ENCODE measurements around the gene TACO1. TPM values are rescaled to one million over a fixed set of nuclear protein-coding genes. Genes with fewer than 3 reads are reported as not detected.

TACO1 gene
- total and polyA plus RNA-seq, 2 experiments from 2014 or later = 7.9 to 22.3 TPM

GRCh38 chr17:63613663-63614062, 13.0 kb downstream of the TACO1 start:
- no peak for DNase-seq
- WGBS, 2 experiments (ENCODE audit: low coverage in 1 of 2, low lambda C conversion rate in 2 of 2, missing lambda C conversion rate in 2 of 2) = 91 to 93% methylated on average over 2 of the region's 2 CpGs
- TF ChIP-seq EZH2 (IDR thresholded peaks at IDR 0.05; ENCODE audit: insufficient read depth, poor library complexity, severe bottlenecking) (no peak), EZH2phosphoT487 (IDR thresholded peaks at IDR 0.05; ENCODE audit: insufficient read depth, low read depth) (no peak)
- 0 out of 2 replicates have a peak, but pooled peaks cover 5% of the 10 kb centered on the region for H3K36me3 ChIP-seq (ENCODE audit: low read depth)
- peaks cover 17% of the 10 kb centered on the region for H3F3A ChIP-seq (ENCODE audit: insufficient read depth)
- H2AFZ ChIP-seq = no peak overlapping the region
- no peak overlapping the region for H3K4me2 ChIP-seq (ENCODE audit: unreplicated experiment)
- no peak overlapping the region for H3K27ac ChIP-seq
- H3K27me3 ChIP-seq (replicated peaks; ENCODE audit: insufficient read depth) = no peaks in the 10 kb centered on the region
- H3K9ac ChIP-seq = no peak overlapping the region
- H4K20me1 ChIP-seq (ENCODE audit: insufficient read depth) = no peaks in the 10 kb centered on the region
- in situ Hi-C loops (cut with MboI) = no loop called here
- no peaks in the 10 kb centered on the region for H3K79me2 ChIP-seq (ENCODE audit: insufficient read depth)
- no peaks in the 10 kb centered on the region for H3K4me1 ChIP-seq (ENCODE audit: insufficient read depth)
- no peak overlapping the region for H3K4me3 ChIP-seq
- H3K9me2 ChIP-seq (ENCODE audit: insufficient read depth) = no peaks in the 10 kb centered on the region
- H3K9me3 ChIP-seq (ENCODE audit: low read depth) = no peaks in the 10 kb centered on the region

- Histone ChIP-seq H3K9me3 (ENCODE audit: low read depth) (no peaks in the 10 kb centered on the region), H3K9me2 (ENCODE audit: insufficient read depth) (no peaks in the 10 kb centered on the region), H3K79me2 (ENCODE audit: insufficient read depth) (peaks cover 33% of the 10 kb centered on the region), H2AFZ (peak overlapping the region; percentile 91), H3K4me2 (ENCODE audit: unreplicated experiment) (peak overlapping the region; percentile 89), H3K4me1 (ENCODE audit: insufficient read depth) (peaks cover 24% of the 10 kb centered on the region), H3K27ac (no peak overlapping the region), H4K20me1 (ENCODE audit: insufficient read depth) (0 out of 2 replicates have a peak, but pooled peaks cover 3% of the 10 kb centered on the region), H3F3A (ENCODE audit: insufficient read depth) (peaks cover 13% of the 10 kb centered on the region; the same call in 1 of the 2 replicates), H3K36me3 (ENCODE audit: low read depth) (no peaks in the 10 kb centered on the region), H3K27me3 (replicated peaks; ENCODE audit: insufficient read depth) (no peaks in the 10 kb centered on the region), H3K4me3 (peak overlapping the region; percentile 76), H3K9ac (peak overlapping the region; percentile 78)
- no peak for TF ChIP-seq EZH2 (IDR thresholded peaks at IDR 0.05; ENCODE audit: insufficient read depth, poor library complexity, severe bottlenecking)
- TF ChIP-seq EZH2phosphoT487 (IDR thresholded peaks at IDR 0.05; ENCODE audit: insufficient read depth, low read depth) = no peak
- WGBS, 2 experiments (ENCODE audit: low coverage in 1 of 2, low lambda C conversion rate in 2 of 2, missing lambda C conversion rate in 2 of 2) = 6 to 8% methylated on average over 10 of the region's 10 CpGs
- in situ Hi-C loops (cut with MboI) = no loop called here
- no peak for DNase-seq
These were observed 20.6 kb downstream of the TACO1 start for GRCh38 chr17:63621229-63621683.

GRCh38 chr17:63621684-63622573, 21.2 kb downstream of the TACO1 start, which contains the start of gene MAP3K3:
Gene MAP3K3 (plus strand): TSS chr17:63622417. CDS start chr17:63622760, 343 bp downstream.
- Histone ChIP-seq H2AFZ (peak within 1 kb of the TSS; percentile 91), H3K36me3 (ENCODE audit: low read depth) (no peaks in the 10 kb centered on the region), H3F3A (ENCODE audit: insufficient read depth) (peaks cover 20% of the 10 kb centered on the region; the same call in 1 of the 2 replicates), H3K9me3 (ENCODE audit: low read depth) (no peaks in the 10 kb centered on the region), H3K4me2 (ENCODE audit: unreplicated experiment) (peak within 1 kb of the TSS; percentile 100), H3K27ac (peak within 1 kb of the TSS; percentile 54), H3K4me3 (peak within 1 kb of the TSS; percentile 99), H4K20me1 (ENCODE audit: insufficient read depth) (0 out of 2 replicates have a peak, but pooled peaks cover 3% of the 10 kb centered on the region), H3K79me2 (ENCODE audit: insufficient read depth) (peaks cover 40% of the 10 kb centered on the region), H3K9ac (peak within 1 kb of the TSS; percentile 83), H3K4me1 (ENCODE audit: insufficient read depth) (peaks cover 31% of the 10 kb centered on the region), H3K9me2 (ENCODE audit: insufficient read depth) (no peaks in the 10 kb centered on the region), H3K27me3 (replicated peaks; ENCODE audit: insufficient read depth) (no peaks in the 10 kb centered on the region)
- in situ Hi-C loops (cut with MboI) = no loop called here
- DNase-seq = peak; percentile 100
- TF ChIP-seq EZH2phosphoT487 (IDR thresholded peaks at IDR 0.05; ENCODE audit: insufficient read depth, low read depth) (no peak), EZH2 (IDR thresholded peaks at IDR 0.05; ENCODE audit: insufficient read depth, poor library complexity, severe bottlenecking) (no peak)
- WGBS, 2 experiments (ENCODE audit: low coverage in 1 of 2, low lambda C conversion rate in 2 of 2, missing lambda C conversion rate in 2 of 2) = 1 to 2% methylated on average over 51 to 58 of the region's 75 CpGs

- Histone ChIP-seq H2AFZ (peak overlapping the region; percentile 77), H4K20me1 (ENCODE audit: insufficient read depth) (0 out of 2 replicates have a peak, but pooled peaks cover 3% of the 10 kb centered on the region), H3K9ac (peak overlapping the region; percentile 83), H3K4me1 (ENCODE audit: insufficient read depth) (peaks cover 36% of the 10 kb centered on the region), H3K4me3 (peak overlapping the region; percentile 99), H3K27ac (peak overlapping the region; percentile 54), H3K79me2 (ENCODE audit: insufficient read depth) (peaks cover 48% of the 10 kb centered on the region), H3K9me3 (ENCODE audit: low read depth) (no peaks in the 10 kb centered on the region), H3K4me2 (ENCODE audit: unreplicated experiment) (peak overlapping the region; percentile 100), H3K27me3 (replicated peaks; ENCODE audit: insufficient read depth) (no peaks in the 10 kb centered on the region), H3K36me3 (ENCODE audit: low read depth) (no peaks in the 10 kb centered on the region), H3K9me2 (ENCODE audit: insufficient read depth) (no peaks in the 10 kb centered on the region), H3F3A (ENCODE audit: insufficient read depth) (peaks cover 26% of the 10 kb centered on the region; the same call in 1 of the 2 replicates)
- in situ Hi-C loops (cut with MboI) = no loop called here
- peak; percentile 83 for DNase-seq
- WGBS, 2 experiments (ENCODE audit: low coverage in 1 of 2, low lambda C conversion rate in 2 of 2, missing lambda C conversion rate in 2 of 2) = 0 to 1% methylated on average over 28 to 33 of the region's 100 CpGs
- TF ChIP-seq EZH2 (IDR thresholded peaks at IDR 0.05; ENCODE audit: insufficient read depth, poor library complexity, severe bottlenecking) = no peak
- no peak for TF ChIP-seq EZH2phosphoT487 (IDR thresholded peaks at IDR 0.05; ENCODE audit: insufficient read depth, low read depth)
These were observed 22.1 kb downstream of the TACO1 start for GRCh38 chr17:63622574-63623390.

Measured in GM23248 (cell line).